SK-N-SH treated with all-trans-retinoic acid at 6 μM for 48 hours (cell line): ENCODE measurements around the gene THRB.
A peak's percentile ranks its signal among the peaks of the same experiment; 100 is the strongest.

Experiments
- ATAC-seq: fragments of 200-7000 bp; cut with Tn5 transposase; 3 replicates; pipeline ENCODE4 v1.9.1; 2020; ENCODE audit warnings: mild to moderate bottlenecking, moderate library complexity
- ARNTL ChIP-seq: fragments of 450-650 bp; formaldehyde crosslinking; IDR thresholded peaks from 2 replicates; pipeline ENCODE4 v1.5.0; 2020; ENCODE audit warnings: low read depth, mild to moderate bottlenecking, moderate library complexity, borderline replicate concordance
- BACH2 ChIP-seq: fragments of 250-450 bp; sonication (Bioruptor Pico); IDR thresholded peaks from 2 replicates; pipeline ENCODE4 v1.9.0; 2021; ENCODE audit warnings: mild to moderate bottlenecking, borderline replicate concordance
- CREB5 ChIP-seq: fragments of 250-450 bp; sonication (Bioruptor Pico); IDR thresholded peaks from 2 replicates; pipeline ENCODE4 v1.5.1; 2020; ENCODE audit warnings: low read depth, mild to moderate bottlenecking, moderate library complexity
- CSDC2 ChIP-seq: fragments of 250-450 bp; sonication (Bioruptor Pico); IDR thresholded peaks from 2 replicates; pipeline ENCODE4 v1.5.0; 2020; ENCODE audit warnings: mild to moderate bottlenecking, moderate library complexity
- CSRNP3 ChIP-seq: fragments of 250-450 bp; sonication (Bioruptor Pico); IDR thresholded peaks from 2 replicates; pipeline ENCODE4 v1.5.1; 2021; ENCODE audit warnings: mild to moderate bottlenecking, moderate library complexity
- GLIS3 ChIP-seq: fragments of 250-450 bp; sonication (Bioruptor Pico); IDR thresholded peaks from 2 replicates; pipeline ENCODE4 v1.5.0; 2020; ENCODE audit warnings: mild to moderate bottlenecking, moderate library complexity
- ISL1 ChIP-seq: fragments of 250-450 bp; sonication (Bioruptor Pico); IDR thresholded peaks from 2 replicates; pipeline ENCODE4 v2.1.2; 2022; ENCODE audit warnings: mild to moderate bottlenecking, moderate library complexity
- OSR1 ChIP-seq: fragments of 250-450 bp; sonication (Bioruptor Pico); IDR thresholded peaks from 2 replicates; pipeline ENCODE4 v1.8.0; 2022; ENCODE audit warnings: moderate library complexity, mild to moderate bottlenecking, inconsistent platforms
- PATZ1 ChIP-seq: fragments of 250-450 bp; sonication (Bioruptor Pico); IDR thresholded peaks from 2 replicates; pipeline ENCODE4 v1.8.0; 2020; ENCODE audit warnings: mild to moderate bottlenecking, moderate library complexity, borderline replicate concordance
- POU6F1 ChIP-seq: fragments of 250-450 bp; sonication (Bioruptor Pico); IDR thresholded peaks from 2 replicates; pipeline ENCODE4 v1.8.0; 2021; ENCODE audit warnings: low read depth, mild to moderate bottlenecking, moderate library complexity, borderline replicate concordance
- PPARA ChIP-seq: fragments of 250-450 bp; sonication (Bioruptor Pico); IDR thresholded peaks from 2 replicates; pipeline ENCODE4 v1.5.0; 2020; ENCODE audit warnings: mild to moderate bottlenecking, borderline replicate concordance
- RARB ChIP-seq: fragments of 250-450 bp; sonication (Bioruptor Pico); IDR thresholded peaks from 2 replicates; pipeline ENCODE4 v1.8.0; 2021; ENCODE audit warnings: mild to moderate bottlenecking, moderate library complexity
- SNAI2 ChIP-seq: fragments of 250-450 bp; sonication (Bioruptor Pico); IDR thresholded peaks from 2 replicates; pipeline ENCODE4 v1.5.0; 2020; ENCODE audit warnings: mild to moderate bottlenecking, moderate library complexity
- TCF4 ChIP-seq: fragments of 250-450 bp; sonication (Bioruptor Pico); IDR thresholded peaks from 2 replicates; pipeline ENCODE4 v1.8.0; 2021; ENCODE audit warnings: mild to moderate bottlenecking, moderate library complexity, borderline replicate concordance
- TOX ChIP-seq: fragments of 250-450 bp; sonication (Bioruptor Pico); IDR thresholded peaks from 2 replicates; pipeline ENCODE4 v1.8.0; 2021; ENCODE audit warnings: mild to moderate bottlenecking, moderate library complexity, borderline replicate concordance
- TSHZ2 ChIP-seq: fragments of 250-450 bp; sonication (Bioruptor Pico); IDR thresholded peaks from 2 replicates; pipeline ENCODE4 v1.5.0; 2020; ENCODE audit warnings: mild to moderate bottlenecking, moderate library complexity
- ZC3H10 ChIP-seq: fragments of 250-450 bp; sonication (Bioruptor Pico); IDR thresholded peaks from 2 replicates; pipeline ENCODE4 v1.5.1; 2021; ENCODE audit warnings: mild to moderate bottlenecking, moderate library complexity
- ZFP3 ChIP-seq: fragments of 250-450 bp; sonication (Bioruptor Pico); IDR thresholded peaks from 2 replicates; pipeline ENCODE4 v1.5.0; 2020; ENCODE audit warnings: mild to moderate bottlenecking, moderate library complexity
- ZFP30 ChIP-seq: fragments of 450-650 bp; formaldehyde crosslinking; IDR thresholded peaks from 2 replicates; pipeline ENCODE4 v1.5.0; 2022; ENCODE audit warnings: mild to moderate bottlenecking, moderate library complexity
- ZNF565 ChIP-seq: fragments of 450-650 bp; formaldehyde crosslinking; conservative IDR thresholded peaks from 2 replicates; pipeline ENCODE4 v1.5.0; 2020; ENCODE audit warnings: low read depth, mild to moderate bottlenecking, moderate library complexity
- ZNF8 ChIP-seq: fragments of 450-650 bp; formaldehyde crosslinking; IDR thresholded peaks from 2 replicates; pipeline ENCODE4 v1.5.0; 2020; ENCODE audit warnings: mild to moderate bottlenecking, moderate library complexity

Gene THRB

GRCh38 chr3:24086617-24087404, 407.8 kb downstream of the THRB start:
- no peak for TF ChIP-seq RARB (CRISPR knock-in tag)
- no peak for TF ChIP-seq GLIS3 (CRISPR knock-in tag)
- TF ChIP-seq OSR1 = no peak
- TF ChIP-seq SNAI2 (CRISPR knock-in tag) = no peak
- TF ChIP-seq ZFP3 (CRISPR knock-in tag) = no peak
- TF ChIP-seq TOX (CRISPR knock-in tag) = no peak
- no peak for TF ChIP-seq ARNTL (CRISPR knock-in tag)
- TF ChIP-seq PATZ1 = no peak
- TF ChIP-seq TSHZ2 (CRISPR knock-in tag) = no peak
- no peak for TF ChIP-seq ZNF8 (CRISPR knock-in tag)
- no peak for TF ChIP-seq TCF4 (CRISPR knock-in tag)
- no peak for TF ChIP-seq CSRNP3 (CRISPR knock-in tag)
- no peak for TF ChIP-seq BACH2
- no peak for TF ChIP-seq CREB5 (CRISPR knock-in tag)
- TF ChIP-seq POU6F1 (CRISPR knock-in tag) = no peak
- TF ChIP-seq ZNF565 = no peak
- TF ChIP-seq ZC3H10 (CRISPR knock-in tag) = no peak
- no peak for TF ChIP-seq ISL1 (CRISPR knock-in tag)
- TF ChIP-seq ZFP30 (CRISPR knock-in tag) = no peak
- no peak for TF ChIP-seq PPARA
- ATAC-seq = peak; percentile 55

- no peak for ATAC-seq
- TF ChIP-seq ZC3H10 (CRISPR knock-in tag) (no peak), GLIS3 (CRISPR knock-in tag) (no peak), ZNF8 (CRISPR knock-in tag) (no peak), TOX (CRISPR knock-in tag) (no peak), POU6F1 (CRISPR knock-in tag) (no peak), ZNF565 (no peak), ARNTL (CRISPR knock-in tag) (no peak), CREB5 (CRISPR knock-in tag) (no peak), CSDC2 (no peak), CSRNP3 (CRISPR knock-in tag) (no peak), SNAI2 (CRISPR knock-in tag) (no peak), TCF4 (CRISPR knock-in tag) (no peak), PATZ1 (no peak)
Measured at GRCh38 chr3:24086206-24086605, 408.4 kb downstream of the THRB start.
